ENCODE data around the gene SLC25A22. TPM values are rescaled to one million over a fixed set of nuclear protein-coding genes. Genes with fewer than 3 reads are reported as not detected.

The SLC25A22 gene
- polyA plus RNA-seq, 2 of the 4 experiments (the other 2 are of a cell fraction), result 13.5 to 18.7 TPM

DNA sequence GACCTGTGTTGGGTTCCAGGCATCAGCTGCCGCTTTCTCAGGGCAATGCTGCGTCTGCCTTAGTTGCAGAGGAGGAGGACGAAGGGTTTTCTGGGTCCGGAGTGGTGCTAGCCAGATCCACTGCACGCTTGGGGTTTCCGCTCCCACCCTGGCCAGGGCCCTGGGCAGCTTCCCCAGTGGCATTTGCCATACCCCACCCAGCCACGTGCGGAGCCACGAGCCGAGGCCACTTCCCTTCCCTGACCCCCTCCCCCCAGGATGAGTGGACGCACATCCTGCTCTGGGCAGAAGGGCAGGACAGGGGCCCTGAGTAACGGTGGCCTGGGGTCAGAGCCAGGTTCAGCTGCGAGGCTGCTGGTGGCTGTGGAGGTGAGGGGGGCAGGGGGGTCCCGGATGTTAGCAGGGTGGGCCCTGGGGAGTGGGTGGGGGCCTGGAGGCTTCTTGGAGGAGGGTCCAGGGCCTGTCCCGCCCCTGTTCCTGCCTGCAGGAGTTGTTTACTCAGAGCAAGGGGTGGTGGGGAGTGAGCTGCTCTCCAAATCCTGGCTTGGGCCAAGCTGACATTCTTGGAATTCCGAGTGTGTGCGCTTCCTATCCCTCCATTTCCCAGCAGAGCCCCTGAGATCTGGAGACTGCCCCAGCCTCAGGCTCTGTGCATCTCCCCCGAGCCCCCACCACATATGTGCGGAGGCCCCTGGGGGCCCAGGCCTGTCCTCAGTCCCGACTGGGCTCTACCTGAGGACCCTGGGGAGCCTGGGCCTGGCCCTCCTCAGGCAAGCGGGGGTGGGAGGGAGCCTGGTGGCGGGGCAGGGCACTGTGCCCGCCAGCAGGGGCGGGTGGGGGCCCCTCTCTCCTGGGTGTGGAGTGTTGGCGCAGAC, 46.0 kb upstream of the SLC25A22 start (continued):
- TF ChIP-seq, protein P1, sequence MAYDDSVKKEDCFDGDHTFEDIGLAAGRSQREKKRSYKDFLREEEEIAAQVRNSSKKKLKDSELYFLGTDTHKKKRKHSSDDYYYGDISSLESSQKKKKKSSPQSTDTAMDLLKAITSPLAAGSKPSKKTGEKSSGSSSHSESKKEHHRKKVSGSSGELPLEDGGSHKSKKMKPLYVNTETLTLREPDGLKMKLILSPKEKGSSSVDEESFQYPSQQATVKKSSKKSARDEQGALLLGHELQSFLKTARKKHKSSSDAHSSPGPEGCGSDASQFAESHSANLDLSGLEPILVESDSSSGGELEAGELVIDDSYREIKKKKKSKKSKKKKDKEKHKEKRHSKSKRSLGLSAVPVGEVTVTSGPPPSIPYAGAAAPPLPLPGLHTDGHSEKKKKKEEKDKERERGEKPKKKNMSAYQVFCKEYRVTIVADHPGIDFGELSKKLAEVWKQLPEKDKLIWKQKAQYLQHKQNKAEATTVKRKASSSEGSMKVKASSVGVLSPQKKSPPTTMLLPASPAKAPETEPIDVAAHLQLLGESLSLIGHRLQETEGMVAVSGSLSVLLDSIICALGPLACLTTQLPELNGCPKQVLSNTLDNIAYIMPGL (CRISPR knock-in tag; IDR thresholded peaks at IDR 0.05; ENCODE audit: borderline replicate concordance), result no peak
- TF ChIP-seq CTCF (IDR thresholded peaks at IDR 0.05) (no peak), CHD2 (IDR thresholded peaks at IDR 0.05; ENCODE audit: low read length, partially characterized antibody) (no peak), NFE2L2 (conservative IDR thresholded peaks at IDR 0.05; ENCODE audit: low read length) (no peak), TP53 (CRISPR knock-in tag; IDR thresholded peaks at IDR 0.05) (no peak), FOSL2 (IDR thresholded peaks at IDR 0.05) (no peak), FOSL2 (CRISPR knock-in tag; IDR thresholded peaks at IDR 0.05) (peak; percentile 60), ESRRA (IDR thresholded peaks at IDR 0.05; ENCODE audit: borderline replicate concordance, low read length) (no peak), HES2 (IDR thresholded peaks at IDR 0.05) (no peak), ZNF302 (CRISPR knock-in tag; IDR thresholded peaks at IDR 0.05) (no peak), HEYL (CRISPR knock-in tag; IDR thresholded peaks at IDR 0.05) (no peak), USF2 (IDR thresholded peaks at IDR 0.05) (no peak), ZC3H11A (IDR thresholded peaks at IDR 0.05) (no peak), PHF8 (IDR thresholded peaks at IDR 0.05; ENCODE audit: borderline replicate concordance, low read depth) (no peak), EP300 (IDR thresholded peaks at IDR 0.05) (peak in 1 of 2 experiments; percentile 45; a peak in 1 of 5 replicates), ELK1 (IDR thresholded peaks at IDR 0.05; ENCODE audit: low read depth, low read length) (no peak), MAZ (IDR thresholded peaks at IDR 0.05; ENCODE audit: borderline replicate concordance, low read depth, low read length) (no peak), MAFK (IDR thresholded peaks at IDR 0.05; ENCODE audit: partially characterized antibody) (no peak), POLR2AphosphoS2 (conservative IDR thresholded peaks at IDR 0.05; ENCODE audit: low read length) (no peak; the same call in 1 of the 2 replicates), EHF (CRISPR knock-in tag; IDR thresholded peaks at IDR 0.05) (no peak), JUNB (IDR thresholded peaks at IDR 0.05) (no peak), BHLHE40 (IDR thresholded peaks at IDR 0.05; ENCODE audit: low read depth, low read length) (peak; percentile 47; the same call in 1 of the 2 replicates), ZSCAN20 (CRISPR knock-in tag; IDR thresholded peaks at IDR 0.05) (no peak), HDAC2 (IDR thresholded peaks at IDR 0.05) (no peak), ATOH8 (CRISPR knock-in tag; IDR thresholded peaks at IDR 0.05; ENCODE audit: low read depth) (no peak)
- TF ChIP-seq, protein P2, sequence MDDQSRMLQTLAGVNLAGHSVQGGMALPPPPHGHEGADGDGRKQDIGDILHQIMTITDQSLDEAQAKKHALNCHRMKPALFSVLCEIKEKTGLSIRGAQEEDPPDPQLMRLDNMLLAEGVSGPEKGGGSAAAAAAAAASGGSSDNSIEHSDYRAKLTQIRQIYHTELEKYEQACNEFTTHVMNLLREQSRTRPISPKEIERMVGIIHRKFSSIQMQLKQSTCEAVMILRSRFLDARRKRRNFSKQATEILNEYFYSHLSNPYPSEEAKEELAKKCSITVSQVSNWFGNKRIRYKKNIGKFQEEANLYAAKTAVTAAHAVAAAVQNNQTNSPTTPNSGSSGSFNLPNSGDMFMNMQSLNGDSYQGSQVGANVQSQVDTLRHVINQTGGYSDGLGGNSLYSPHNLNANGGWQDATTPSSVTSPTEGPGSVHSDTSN (IDR thresholded peaks at IDR 0.05), result peak; percentile 72

Data from A549 (cell line).